OCI-LY3 (cell line): ENCODE data around the gene TSC1.

Source experiments
- CTCF ChIP-seq: fragments of 200-600, 300-600 bp; sonication (generic); IDR thresholded peaks from 2 replicates; pipeline ENCODE4 v1.5.1; 2014; ENCODE audit warnings: antibody characterized with exemption, low read length, low read depth
- EZH2phosphoT487 ChIP-seq: fragments of 200-600 bp; shearing (Covaris generic); IDR thresholded peaks from 2 replicates; pipeline ENCODE4 v1.6.1; 2018; ENCODE audit warnings: antibody characterized with exemption, mixed run types, low read depth

DNA sequence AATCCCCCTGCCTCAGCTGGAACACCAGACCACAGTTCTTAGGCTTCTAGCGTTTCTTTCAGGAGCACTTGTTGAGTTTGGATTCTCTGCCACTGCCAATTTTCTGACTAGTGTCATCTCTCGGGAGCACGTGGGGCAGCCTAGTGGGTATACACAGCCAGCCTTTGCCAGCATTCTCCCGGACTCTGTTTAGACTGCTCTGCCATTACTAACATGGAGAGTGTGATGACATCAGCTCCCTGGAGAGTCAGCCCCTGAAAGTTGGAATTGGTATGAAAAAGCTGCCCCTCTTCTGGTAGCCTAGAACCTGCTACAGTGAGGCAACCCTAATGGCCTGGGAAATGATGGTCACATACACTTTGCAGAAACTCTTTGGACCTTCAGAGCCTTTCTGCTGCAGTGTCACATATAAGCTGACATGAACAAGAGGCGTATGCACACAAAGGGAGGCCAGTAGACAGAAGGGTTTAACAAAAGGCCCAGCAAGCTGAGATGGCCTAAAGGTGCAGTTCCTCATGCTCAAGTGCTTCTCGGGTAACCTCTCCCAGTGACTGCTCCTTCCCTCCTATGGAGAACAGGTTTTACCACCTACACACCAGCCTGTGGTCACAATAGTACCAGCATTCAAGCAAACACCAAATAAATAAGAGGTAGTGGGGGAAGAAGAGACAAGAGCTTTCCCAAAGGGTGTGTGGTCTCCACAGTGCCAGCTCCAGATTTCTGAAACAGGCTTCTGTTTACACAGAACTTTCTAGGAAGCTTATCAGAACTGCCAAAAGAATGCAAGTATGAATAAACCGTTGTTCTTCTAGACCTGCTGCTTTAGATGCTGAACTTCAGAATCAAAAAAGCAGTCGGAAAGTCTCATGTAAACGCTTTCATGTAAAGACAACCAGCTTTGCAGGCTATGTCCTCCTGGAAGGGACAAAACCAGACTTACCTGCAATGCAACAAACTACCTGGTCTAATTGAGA is 49.3 kb downstream of the TSC1 start:
- TF ChIP-seq CTCF (no peak), EZH2phosphoT487 (no peak)
